H1 (cell line): Measurements from ENCODE around the gene SMAP1. TPM values are rescaled to one million over a fixed set of nuclear protein-coding genes. Genes with fewer than 3 reads are reported as not detected.

Experiments used
- CTCF ChIA-PET: fragments of 300-600 bp; sonication (Branson Sonifier 250); formaldehyde crosslinking; loops from one replicate; lab custom pipeline; 2021; ENCODE audit not compliant: partially characterized antibody; lab: Charles Lee
- POLR2A ChIA-PET: fragments of 300-600 bp; sonication (Branson Sonifier 250); formaldehyde crosslinking; loops from one replicate; lab custom pipeline; 2021; ENCODE audit warnings: inconsistent platforms; ENCODE audit not compliant: partially characterized antibody; lab: Charles Lee
- DNase-seq, 2 experiments: peaks; one replicate each; pipeline versions ENCODE4 v3.0.0 to v3.0.0-alpha.2; 2010 to 2022; ENCODE audit warnings: low spot score in 2 of 2, low read depth in 1 of 2, mixed read lengths in 1 of 2
- FAIRE-seq: peaks from 2 replicates; lab custom pipeline; 2011; peaks lifted over from hg19 to GRCh38; lab: Jason Lieb, UNC
- H2AFZ ChIP-seq: 2 replicates; pipeline ENCODE4 v1.8.1; 2012; ENCODE audit warnings: low read length, inconsistent platforms
- H2AK5ac ChIP-seq: 2 replicates; pipeline ENCODE4 v1.6.1; 2013; ENCODE audit warnings: low read depth, low read length
- H2BK120ac ChIP-seq: replicated peaks from 2 replicates; pipeline ENCODE3; 2013; ENCODE audit warnings: low read depth, low read length, inconsistent platforms
- H2BK12ac ChIP-seq: 2 replicates; pipeline ENCODE4 v1.6.1; 2013; ENCODE audit warnings: low read depth, low read length
- H2BK15ac ChIP-seq: 2 replicates; pipeline ENCODE4 v1.6.1; 2013; ENCODE audit warnings: low read length
- H2BK20ac ChIP-seq: 2 replicates; pipeline ENCODE4 v1.6.1; 2013; ENCODE audit warnings: low read length
- H2BK5ac ChIP-seq: 2 replicates; pipeline ENCODE4 v1.6.1; 2013; ENCODE audit warnings: low read depth, low read length
- H3K14ac ChIP-seq: 2 replicates; pipeline ENCODE4 v1.6.1; 2013; ENCODE audit warnings: inconsistent platforms; ENCODE audit not compliant: insufficient read length
- H3K18ac ChIP-seq: 2 replicates; pipeline ENCODE4 v1.6.1; 2013; ENCODE audit warnings: low read length; ENCODE audit errors: extremely low read depth
- H3K23ac ChIP-seq: 2 replicates; pipeline ENCODE4 v1.6.1; 2013; ENCODE audit warnings: inconsistent platforms; ENCODE audit not compliant: insufficient read length
- H3K23me2 ChIP-seq: 2 replicates; pipeline ENCODE4 v1.6.1; 2013; ENCODE audit warnings: low read depth, low read length
- H3K27ac ChIP-seq: 2 replicates; pipeline ENCODE4 v1.6.1; 2011; ENCODE audit warnings: low read depth, low read length, inconsistent platforms
- H3K27me3 ChIP-seq, 4 experiments: replicated peaks in 1 of 4; 1 replicate in 1 of 4; 2 replicates in 3 of 4; pipeline versions ENCODE4 v1.6.1 to v1.8.1; 2011 to 2013; ENCODE audit warnings: low read length in 3 of 4, mild to moderate bottlenecking in 3 of 4, inconsistent platforms in 2 of 4, mixed read lengths in 2 of 4, moderate library complexity in 1 of 4; ENCODE audit not compliant: control insufficient read depth in 3 of 4, insufficient read depth in 3 of 4; ENCODE audit errors: extremely low read depth in 1 of 4
- H3K36me3 ChIP-seq, 4 experiments: 2 replicates each; pipeline versions ENCODE4 v1.6.1 to v1.8.1; 2011 to 2013; ENCODE audit warnings: mild to moderate bottlenecking in 4 of 4, low read length in 3 of 4, moderate library complexity in 2 of 4, control low read depth in 1 of 4, inconsistent platforms in 1 of 4; ENCODE audit not compliant: insufficient read depth in 4 of 4, control insufficient read depth in 2 of 4
- H3K4ac ChIP-seq: replicated peaks from 2 replicates; pipeline ENCODE3; 2013; ENCODE audit warnings: low read length, low read depth, mixed read lengths, inconsistent platforms; ENCODE audit not compliant: insufficient read length
- H3K4me1 ChIP-seq, 4 experiments: replicated peaks in 1 of 4; 1 replicate in 1 of 4; 2 replicates in 3 of 4; pipeline versions ENCODE4 v1.6.1 to v1.8.1; 2011 to 2013; ENCODE audit warnings: low read length in 3 of 4, inconsistent platforms in 2 of 4, mixed read lengths in 1 of 4; ENCODE audit not compliant: insufficient read depth in 4 of 4, control insufficient read depth in 3 of 4
- H3K4me2 ChIP-seq, 2 experiments: 2 replicates each; pipeline versions ENCODE4 v1.6.1 to v1.8.1; 2011 to 2013; ENCODE audit warnings: low read depth in 2 of 2, low read length in 2 of 2, control low read depth in 1 of 2, inconsistent platforms in 1 of 2, mild to moderate bottlenecking in 1 of 2; ENCODE audit not compliant: insufficient read depth in 1 of 2
- H3K4me3 ChIP-seq, 4 experiments: fragments of 200-600, 300-600 bp in 1 of 4; sonication (generic), shearing (Covaris generic), sonication (Bioruptor Twin) in 1 of 4; 2 replicates each; pipeline versions ENCODE4 v1.5.1 to v1.8.1; 2011 to 2016; ENCODE audit warnings: low read length in 4 of 4, low read depth in 3 of 4, control low read depth in 2 of 4, inconsistent platforms in 2 of 4, mild to moderate bottlenecking in 2 of 4, mixed read lengths in 1 of 4, moderate library complexity in 1 of 4; ENCODE audit not compliant: insufficient read depth in 2 of 4; ENCODE audit errors: extremely low read depth in 1 of 4
- H3K56ac ChIP-seq: replicated peaks from 2 replicates; pipeline ENCODE3; 2013; ENCODE audit warnings: low read depth, mild to moderate bottlenecking, mixed read lengths, low read length, inconsistent platforms; ENCODE audit not compliant: insufficient read length
- H3K79me1 ChIP-seq: 2 replicates; pipeline ENCODE4 v1.6.1; 2013; ENCODE audit warnings: low read depth, low read length, control low read depth
- H3K79me2 ChIP-seq, 2 experiments: 2 replicates each; pipeline versions ENCODE4 v1.6.1 to v1.8.1; 2012 to 2013; ENCODE audit warnings: low read length in 2 of 2, mild to moderate bottlenecking in 2 of 2, inconsistent platforms in 1 of 2; ENCODE audit not compliant: insufficient read depth in 2 of 2, control insufficient read depth in 1 of 2
- H3K9ac ChIP-seq, 4 experiments: replicated peaks in 1 of 4; 1 replicate in 1 of 4; 2 replicates in 3 of 4; pipeline versions ENCODE4 v1.6.1 to v1.8.1; 2011 to 2013; ENCODE audit warnings: low read depth in 3 of 4, low read length in 3 of 4, control low read depth in 2 of 4, mild to moderate bottlenecking in 2 of 4, moderate library complexity in 2 of 4, inconsistent platforms in 1 of 4; ENCODE audit errors: extremely low read depth in 1 of 4
- H3K9me3 ChIP-seq, 2 experiments: 2 replicates each; pipeline versions ENCODE4 v1.6.1 to v1.8.1; 2012 to 2013; ENCODE audit warnings: mild to moderate bottlenecking in 2 of 2, moderate library complexity in 2 of 2, control low read depth in 1 of 2, inconsistent platforms in 1 of 2, low read depth in 1 of 2, low read length in 1 of 2, mixed read lengths in 1 of 2; ENCODE audit not compliant: insufficient read depth in 2 of 2
- H4K20me1 ChIP-seq, 2 experiments: replicated peaks in 1 of 2; 2 replicates each; pipeline versions ENCODE3 to v1.8.1; 2011 to 2013; ENCODE audit warnings: inconsistent platforms in 2 of 2, low read length in 2 of 2, mild to moderate bottlenecking in 1 of 2; ENCODE audit not compliant: insufficient read depth in 2 of 2, control insufficient read depth in 1 of 2
- H4K5ac ChIP-seq: 2 replicates; pipeline ENCODE4 v1.6.1; 2013; ENCODE audit warnings: low read length, low read depth, mixed read lengths, inconsistent platforms; ENCODE audit not compliant: insufficient read length
- H4K8ac ChIP-seq: 2 replicates; pipeline ENCODE4 v1.8.0; 2013; ENCODE audit warnings: mild to moderate bottlenecking, moderate library complexity, low read length, inconsistent platforms; ENCODE audit not compliant: insufficient read depth; ENCODE audit errors: extremely low read depth
- H4K91ac ChIP-seq: replicated peaks from 2 replicates; pipeline ENCODE3; 2013; ENCODE audit warnings: low read length, mixed read lengths, inconsistent platforms; ENCODE audit not compliant: insufficient read length
- CEBPB ChIP-seq: IDR thresholded peaks from 2 replicates; pipeline ENCODE4 v1.6.1; 2012; ENCODE audit warnings: low read depth, low read length
- EP300 ChIP-seq, 2 experiments: IDR thresholded peaks; 1 replicate in 1 of 2; 2 replicates in 1 of 2; pipeline ENCODE4 v1.6.1; 2011 to 2012; ENCODE audit warnings: low read depth in 2 of 2, low read length in 2 of 2, mild to moderate bottlenecking in 2 of 2, borderline replicate concordance in 1 of 2, inconsistent platforms in 1 of 2, moderate library complexity in 1 of 2
- HDAC2 ChIP-seq, 2 experiments: fragments of 300-600 bp in 1 of 2; sonication (generic) in 1 of 2; IDR thresholded peaks; 2 replicates each; pipeline ENCODE4 v1.6.1; 2011 to 2012; ENCODE audit warnings: low read depth in 2 of 2, low read length in 2 of 2, mild to moderate bottlenecking in 2 of 2, moderate library complexity in 2 of 2, borderline replicate concordance in 1 of 2, inconsistent platforms in 1 of 2
- POLR2AphosphoS5 ChIP-seq: IDR thresholded peaks from 2 replicates; pipeline ENCODE4 v1.6.1; 2011; ENCODE audit warnings: low read depth, low read length
- POU5F1 ChIP-seq: IDR thresholded peaks from 2 replicates; pipeline ENCODE4 v1.6.1; 2011; ENCODE audit warnings: low read depth, mild to moderate bottlenecking, low read length, moderate library complexity
- RFX5 ChIP-seq: IDR thresholded peaks from 2 replicates; pipeline ENCODE4 v1.6.1; 2011; ENCODE audit warnings: low read depth, low read length, improper control_type of control experiment, borderline replicate concordance
- WGBS, 2 experiments: shearing (Covaris generic) in 1 of 2; methylation state at CpG; one replicate each; pipeline versions ENCODE4 v1.1.6 to v1.1.7; 2013 to 2015; ENCODE audit warnings: low lambda C conversion rate in 2 of 2, mixed read lengths in 2 of 2, inconsistent platforms in 1 of 2, low coverage in 1 of 2, missing lambda C conversion rate in 1 of 2; ENCODE audit not compliant: insufficient replicate concordance in 2 of 2, insufficient coverage in 1 of 2, insufficient read length in 1 of 2; ENCODE audit errors: extremely low coverage in 1 of 2, missing lambda C conversion rate in 1 of 2; 5-methylcytosine and 5-hydroxymethylcytosine counted together
- polyA plus RNA-seq, 7 experiments: library from polyadenylated mRNA; depleted of rRNA in 3 of 7; stranded (reverse) in 5 of 7; unstranded in 2 of 7; fragments of >200 nt in 5 of 7; fragments of 200-250 nt in 2 of 7; gene quantifications; 1 replicate in 5 of 7; 2 replicates in 1 of 7; 4 replicates in 1 of 7; pipeline versions ENCODE4 v1.2.1 to v1.2.3, GENCODE V29; 2011 to 2013; ENCODE audit warnings: missing spikeins in 2 of 7, mixed read lengths in 2 of 7
- total RNA-seq: library from RNA; stranded (reverse); fragmentation: NEBNext Ultra II Directional; extraction: Animal tissue kit (Norgen Biotek cat#: 25700); gene quantifications from 2 replicates; pipeline ENCODE4 v1.2.1, GENCODE V29; 2021

Gene SMAP1
- total and polyA plus RNA-seq, 2 of the 8 experiments (the other 6 are each of a cell fraction or from before 2014, with no cell fraction given), result 18.8 to 32.4 TPM

DNA sequence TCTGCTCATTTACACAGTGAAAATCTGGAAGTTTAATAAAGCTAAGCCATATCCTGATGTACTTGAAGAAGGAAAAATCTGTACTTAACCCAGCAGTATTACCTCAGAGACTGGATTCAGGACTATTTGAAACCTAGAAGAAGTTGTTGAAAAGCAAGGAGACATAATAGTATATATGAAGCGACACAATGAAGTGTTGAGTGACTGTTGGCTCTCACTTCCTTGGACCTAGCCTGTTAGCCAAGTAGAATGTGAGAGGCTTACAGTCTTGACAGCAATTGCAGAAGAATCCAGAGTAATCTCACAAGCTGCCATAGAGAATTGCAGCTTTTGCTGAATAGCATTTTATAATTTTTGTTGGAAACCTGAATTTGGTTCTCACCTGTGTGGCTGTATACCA, 26.7 kb downstream of the SMAP1 start:
- Histone ChIP-seq H4K8ac (no peak overlapping the region), H3K36me3 (no peaks in the 10 kb centered on the region), H3K27me3 (no peaks in the 10 kb centered on the region), H2AK5ac (no peak overlapping the region), H3K4me3 (no peak overlapping the region), H3K56ac (no peak overlapping the region), H4K20me1 (no peaks in the 10 kb centered on the region), H3K23ac (no peak overlapping the region), H3K18ac (no peak overlapping the region), H3K9ac (no peak overlapping the region), H3K79me1 (no peaks in the 10 kb centered on the region; the same call in 1 of the 2 replicates), H4K5ac (no peak overlapping the region), H3K4me2 (no peak overlapping the region), H4K91ac (no peak overlapping the region), H3K23me2 (no peaks in the 10 kb centered on the region), H3K9me3 (no peaks in the 10 kb centered on the region), H3K27ac (no peak overlapping the region), H2BK15ac (no peak overlapping the region), H2BK20ac (no peak overlapping the region), H2BK5ac (no peak overlapping the region), H2BK120ac (no peak overlapping the region), H2AFZ (no peak overlapping the region), H3K4me1 (no peaks in the 10 kb centered on the region), H2BK12ac (no peak overlapping the region), H3K79me2 (peaks cover 0 to 66% of the 10 kb centered on the region in 2 experiments; a peak in 2 of 4 replicates), H3K4ac (no peak overlapping the region), H3K14ac (no peak overlapping the region)
- POLR2A ChIA-PET, result interaction anchor here (1.0 kb wide), 1 partner anchor 10 kb away, joined by 3 read pairs; no protein-coding TSS in a partner anchor
- DNase-seq, result no peak
- CTCF ChIA-PET, result interaction anchor here (0.5 to 1.5 kb wide), 3 partner anchors 10 to 190 kb away, joined by 3 to 5 read pairs (median 3); no protein-coding TSS in a partner anchor
- no peak for FAIRE-seq
- WGBS, 2 experiments, result 86% methylated on average over 1 of the region's 1 CpG; no CpG with 5 or more reads in 1 of the 2 experiments
- TF ChIP-seq POLR2AphosphoS5 (no peak), HDAC2 (IDR thresholded peaks at IDR 0.05; ENCODE audit: borderline replicate concordance in 1 of 2, low read depth in 2 of 2, low read length in 2 of 2) (no peak), POU5F1 (no peak), CEBPB (no peak), RFX5 (no peak), EP300 (IDR thresholded peaks at IDR 0.05; ENCODE audit: borderline replicate concordance in 1 of 2, low read depth in 2 of 2, low read length in 2 of 2) (no peak)
